GM10847 (cell line): ENCODE data around the gene ZFAND3.

Experiments
- POLR2A ChIP-seq: IDR thresholded peaks from 2 replicates; pipeline ENCODE4 v1.6.1; 2011; ENCODE audit not compliant: insufficient read length; ENCODE audit errors: extremely low read depth

The ZFAND3 gene

GRCh38 chr6:37840143-37840939 lies 20.8 kb downstream of the ZFAND3 start:
- TF ChIP-seq POLR2A = no peak

DNA sequence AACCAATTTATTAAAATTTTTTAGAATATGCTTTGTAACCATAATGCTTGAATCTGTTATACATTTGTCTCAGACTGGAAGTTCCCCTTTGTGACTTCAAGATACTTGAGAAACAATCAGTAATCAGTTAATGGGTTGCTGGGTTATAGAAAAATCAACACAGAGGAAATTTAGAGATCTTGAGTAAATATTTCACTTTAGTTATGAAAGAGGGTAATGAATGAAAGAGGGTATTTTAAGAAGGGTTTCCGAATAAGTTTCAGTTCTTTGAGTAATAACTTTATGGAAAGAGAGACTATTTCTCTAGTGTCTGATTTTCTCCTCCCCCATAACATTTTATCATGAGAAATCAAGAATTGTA lies 21.4 kb downstream of the ZFAND3 start:
- TF ChIP-seq POLR2A = no peak

- TF ChIP-seq POLR2A = no peak
Observed at GRCh38 chr6:37845026-37845911, 25.7 kb downstream of the ZFAND3 start.

DNA sequence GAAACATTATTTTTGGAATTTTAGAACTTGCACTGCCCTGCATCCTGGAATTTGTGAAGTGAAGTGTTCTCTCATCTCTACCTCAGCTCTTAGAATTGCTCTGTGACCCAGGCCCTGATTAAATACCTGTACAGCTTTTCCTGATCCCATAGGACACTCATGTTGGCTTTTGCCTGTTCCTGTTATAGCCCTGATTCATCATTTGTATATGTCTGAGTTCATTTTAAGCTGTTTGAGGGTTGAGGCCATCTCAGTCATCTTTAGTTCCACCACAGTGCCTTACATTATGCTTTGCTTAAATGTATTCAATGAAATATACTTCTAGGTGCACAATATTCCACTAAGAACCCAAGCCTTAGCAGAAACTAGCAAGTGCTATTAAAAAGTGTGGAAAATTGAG lies 26.4 kb downstream of the ZFAND3 start:
- TF ChIP-seq POLR2A = no peak

DNA sequence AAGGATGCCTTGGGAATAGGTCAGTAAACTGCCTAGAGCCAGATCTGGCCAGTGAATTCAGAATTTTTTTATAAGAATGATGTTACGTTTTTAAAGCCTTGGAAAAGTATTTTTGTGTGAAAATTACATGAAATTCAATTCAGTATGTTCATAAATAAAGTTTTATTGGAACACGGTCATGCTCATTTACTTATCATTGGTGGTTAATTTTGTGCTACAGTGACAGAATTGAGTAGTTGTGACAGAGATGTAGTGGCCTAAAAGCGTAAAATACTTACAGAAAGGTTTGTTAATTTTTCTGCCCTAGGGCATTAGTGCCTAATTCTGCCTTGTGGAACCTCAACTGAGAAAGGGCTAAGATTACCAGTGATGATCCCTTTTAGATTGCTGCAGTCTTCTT lies 28.2 kb downstream of the ZFAND3 start:
- TF ChIP-seq POLR2A = no peak

GRCh38 chr6:37848371-37848770 lies 28.8 kb downstream of the ZFAND3 start:
- TF ChIP-seq POLR2A = no peak

GRCh38 chr6:37850260-37850659 lies 30.7 kb downstream of the ZFAND3 start:
- no peak for TF ChIP-seq POLR2A

DNA sequence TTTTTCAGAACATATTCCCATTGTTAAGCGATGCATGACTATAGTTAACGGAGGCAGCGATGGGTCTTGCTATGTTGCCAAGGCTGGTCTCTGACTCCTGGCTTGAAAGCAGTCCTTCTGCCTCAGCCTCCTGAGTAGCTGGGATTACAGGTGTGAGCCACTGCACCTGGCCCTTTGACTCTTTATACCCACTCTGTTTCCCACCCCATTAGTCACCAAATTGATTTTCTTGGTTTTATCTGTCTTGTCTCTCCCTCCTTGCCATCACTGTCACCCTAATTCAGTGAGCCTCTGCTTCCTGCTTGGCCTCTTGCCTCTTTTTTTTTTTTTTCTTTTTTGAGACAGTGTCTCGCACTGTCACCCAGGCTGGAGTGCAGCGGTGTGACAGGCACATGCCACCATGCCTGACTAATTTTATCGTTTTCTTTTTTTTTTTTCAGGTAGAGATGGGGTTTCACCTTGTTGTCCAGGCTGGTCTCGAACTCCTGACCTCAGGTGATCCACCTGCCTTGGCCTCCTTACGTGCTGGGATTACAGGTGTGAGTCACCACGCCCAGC lies 31.3 kb downstream of the ZFAND3 start:
- no peak for TF ChIP-seq POLR2A

DNA sequence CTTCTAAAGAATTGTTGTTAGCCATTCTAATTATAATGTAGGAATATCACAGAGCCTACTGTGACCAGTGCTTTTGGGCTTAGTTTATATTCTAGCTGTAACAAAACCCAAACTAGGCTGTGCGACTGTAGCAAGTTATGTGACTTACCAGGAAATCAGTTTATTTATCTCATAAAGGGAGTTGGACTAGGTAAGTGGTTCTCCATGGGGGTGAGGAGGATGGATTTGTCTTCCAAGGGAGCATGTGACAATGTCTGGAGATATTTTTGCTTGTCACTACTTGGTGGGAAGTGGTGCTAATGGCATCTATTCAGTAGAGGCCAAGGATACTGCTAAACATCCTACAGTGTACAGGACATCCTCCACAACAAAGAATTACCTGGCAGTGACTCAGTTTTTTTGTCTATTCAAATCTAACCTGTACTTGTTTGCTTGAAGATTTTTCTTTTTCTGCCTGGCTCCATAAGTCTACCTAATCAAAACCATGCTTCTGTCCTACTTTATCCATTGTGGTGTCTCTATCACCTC lies 32.5 kb downstream of the ZFAND3 start:
- no peak for TF ChIP-seq POLR2A

DNA sequence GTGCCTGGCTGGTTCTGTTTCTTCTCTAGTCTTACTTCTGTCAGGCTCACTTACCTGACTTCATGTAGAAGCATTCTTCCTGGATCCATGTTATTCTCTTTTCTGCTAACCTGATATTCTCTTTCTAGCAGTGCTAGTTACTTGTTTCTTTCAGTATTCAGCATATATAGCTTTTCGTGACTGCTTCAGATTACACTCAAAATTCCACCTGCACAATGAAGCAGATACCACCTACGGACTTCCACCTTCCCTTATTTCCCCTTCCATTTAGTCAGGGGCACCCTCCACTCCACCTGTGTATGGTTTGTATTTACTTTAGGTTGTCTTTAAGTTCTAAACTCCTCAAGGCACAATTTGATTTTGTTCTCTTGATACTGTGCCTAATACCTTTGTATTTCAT lies 36.8 kb downstream of the ZFAND3 start:
- TF ChIP-seq POLR2A = no peak

DNA sequence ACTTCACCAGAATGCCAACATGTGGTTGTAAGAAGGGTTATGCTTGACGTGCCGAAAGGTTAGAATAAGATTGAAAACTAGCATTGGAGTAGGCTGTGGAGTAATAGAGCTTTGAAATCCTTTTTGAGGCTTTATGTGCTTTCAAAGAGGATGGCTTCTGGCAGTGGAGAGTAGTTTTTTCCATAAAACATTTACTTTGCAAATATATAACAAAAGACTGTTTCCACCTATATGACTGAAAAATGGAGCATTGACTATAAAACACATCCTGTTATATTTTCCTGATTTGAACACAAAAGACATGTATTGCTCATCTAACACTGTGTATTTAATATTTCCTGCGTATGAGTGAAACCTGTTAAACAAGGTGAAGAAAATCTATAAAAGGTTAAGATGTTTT lies 38.8 kb downstream of the ZFAND3 start:
- TF ChIP-seq POLR2A = no peak

DNA sequence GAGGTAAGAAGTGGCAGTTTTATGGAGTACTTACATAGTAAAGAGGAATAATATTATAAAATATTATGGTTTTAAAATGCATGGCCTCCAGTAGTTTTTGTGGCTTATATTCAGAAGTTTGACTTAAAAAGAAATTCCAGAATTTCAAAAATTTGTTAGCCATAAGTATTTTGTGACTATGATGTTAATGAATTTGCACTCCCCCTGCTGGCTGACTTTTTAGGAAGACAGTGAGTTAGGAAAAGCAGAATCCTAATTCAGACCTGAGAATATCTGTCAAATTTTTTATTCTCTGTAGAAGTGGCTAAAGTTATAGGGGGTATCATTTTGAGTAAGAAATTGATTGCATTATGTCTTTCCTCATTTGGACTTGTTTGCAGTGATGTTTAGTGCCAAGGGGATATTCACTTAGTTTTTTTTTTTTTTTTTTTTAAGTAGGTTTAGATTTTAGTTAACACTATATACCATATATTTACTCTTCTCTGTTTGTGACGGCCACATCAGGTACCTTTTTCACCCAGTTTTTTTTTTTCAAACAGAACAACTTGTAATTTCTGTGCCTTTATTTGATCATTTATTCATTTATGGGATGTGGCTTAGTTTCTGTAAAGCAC lies 40.8 kb downstream of the ZFAND3 start:
- no peak for TF ChIP-seq POLR2A

- no peak for TF ChIP-seq POLR2A
Observed at GRCh38 chr6:37861452-37861851, 41.9 kb downstream of the ZFAND3 start.

- no peak for TF ChIP-seq POLR2A
Observed at GRCh38 chr6:37862430-37862829, 42.9 kb downstream of the ZFAND3 start.

GRCh38 chr6:37862992-37863391 lies 43.5 kb downstream of the ZFAND3 start:
- no peak for TF ChIP-seq POLR2A

- no peak for TF ChIP-seq POLR2A
Observed at GRCh38 chr6:37864250-37864649, 44.7 kb downstream of the ZFAND3 start.

GRCh38 chr6:37865504-37865903 lies 46.0 kb downstream of the ZFAND3 start:
- TF ChIP-seq POLR2A = no peak
